Measurements from ENCODE around the gene ALCAM.

The ALCAM gene

DNA sequence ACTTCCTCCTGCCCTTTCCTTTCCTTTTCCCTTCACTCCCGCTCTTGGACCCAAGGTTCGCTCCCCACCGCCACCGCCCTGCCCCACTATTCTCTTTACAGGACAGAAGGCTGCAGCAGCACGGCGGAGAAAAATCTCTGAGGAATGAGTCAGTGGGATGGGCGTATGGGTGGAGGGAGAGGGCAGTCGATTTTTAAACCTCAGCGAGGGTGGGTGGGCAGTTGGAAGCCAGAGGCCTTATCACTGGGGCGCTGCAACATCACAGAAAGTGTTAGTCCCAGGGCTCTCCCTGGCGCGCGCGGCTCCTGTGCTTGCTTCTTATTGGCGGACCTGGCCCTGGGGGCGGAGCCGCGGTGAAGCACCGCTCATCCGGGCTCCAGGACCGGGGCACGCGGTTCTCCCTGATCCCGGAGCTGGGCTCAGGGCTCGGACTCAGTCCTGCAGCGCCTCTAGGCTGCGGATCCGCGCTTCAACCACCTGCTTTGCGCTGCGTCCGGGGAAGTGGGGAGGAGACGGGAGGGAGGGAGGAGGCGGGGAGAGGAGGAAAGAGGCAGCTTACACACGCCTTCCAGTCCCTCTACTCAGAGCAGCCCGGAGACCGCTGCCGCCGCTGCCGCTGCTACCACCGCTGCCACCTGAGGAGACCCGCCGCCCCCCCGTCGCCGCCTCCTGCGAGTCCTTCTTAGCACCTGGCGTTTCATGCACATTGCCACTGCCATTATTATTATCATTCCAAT, at the start of gene ALCAM:
Gene ALCAM (plus strand): TSS at position 584 of the 737 bp plus-strand sequence.
- DNase-seq = peak; percentile 91

DNA sequence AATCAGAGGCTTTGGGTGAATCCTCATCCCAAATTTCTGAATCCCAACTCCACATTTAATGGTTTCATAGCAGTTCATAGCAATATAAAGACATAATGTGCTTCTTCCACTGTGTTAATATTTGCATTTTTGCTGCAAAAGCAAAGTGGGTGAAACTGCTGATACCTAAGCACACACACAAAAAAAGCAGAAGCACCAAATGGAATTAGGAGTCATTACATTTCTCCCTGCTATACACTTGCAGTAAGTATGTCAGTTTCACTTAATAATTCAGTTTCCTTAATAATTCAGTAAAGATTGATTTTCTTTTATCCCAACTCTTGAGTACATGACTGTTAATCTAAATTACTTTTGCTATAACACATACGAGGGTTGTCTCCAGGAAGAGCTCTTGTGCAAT, 48.9 kb upstream of the ALCAM start:
- DNase-seq = no peak

DNA sequence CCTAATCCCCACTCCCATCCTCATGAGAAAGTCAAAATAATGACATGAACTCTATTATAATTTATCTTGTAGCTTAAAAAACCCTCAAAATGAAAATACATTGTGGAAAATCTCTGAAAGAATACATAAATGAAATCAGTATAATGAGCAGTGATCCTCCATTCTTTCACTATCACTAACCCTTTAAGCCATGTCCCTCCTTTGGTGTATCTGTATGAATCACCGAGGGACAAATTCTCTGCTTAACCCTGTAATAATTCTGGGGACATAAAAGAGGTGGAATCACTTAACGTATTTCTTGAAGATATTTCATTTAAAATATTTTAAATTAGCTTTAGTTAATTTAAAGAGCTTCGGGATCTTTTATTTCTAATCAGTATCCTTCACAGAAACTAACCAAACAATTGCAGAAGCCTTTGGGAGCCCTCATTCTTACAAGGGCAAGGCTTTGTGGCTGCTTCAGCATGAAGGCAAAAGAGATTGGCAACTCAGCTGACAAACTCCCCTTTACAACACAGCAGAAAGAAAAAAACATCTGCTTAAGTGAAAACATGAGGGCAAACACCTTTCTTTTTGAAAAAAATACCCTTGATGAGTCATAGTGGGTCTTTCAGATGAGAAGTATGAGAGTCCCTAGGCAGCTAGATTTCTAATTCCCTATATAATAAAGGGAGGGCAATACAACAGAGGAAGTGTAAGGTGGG, 44.0 kb upstream of the ALCAM start:
- no peak for DNase-seq

DNA sequence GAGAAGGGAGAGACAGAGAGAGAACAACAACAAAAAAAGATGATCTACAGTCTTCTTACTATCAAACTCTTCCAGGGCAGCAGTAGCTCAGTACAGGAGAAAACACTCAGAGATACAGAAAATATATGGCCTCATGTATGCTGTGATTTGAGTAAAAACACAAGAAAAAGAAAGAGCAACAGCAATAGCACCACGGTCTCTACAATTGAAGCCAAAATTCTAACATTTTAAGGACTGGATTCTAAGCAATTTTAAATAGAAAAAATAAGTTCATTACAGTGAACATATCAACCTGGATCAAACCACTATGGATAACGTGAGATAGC, 43.5 kb upstream of the ALCAM start:
- DNase-seq = no peak

DNA sequence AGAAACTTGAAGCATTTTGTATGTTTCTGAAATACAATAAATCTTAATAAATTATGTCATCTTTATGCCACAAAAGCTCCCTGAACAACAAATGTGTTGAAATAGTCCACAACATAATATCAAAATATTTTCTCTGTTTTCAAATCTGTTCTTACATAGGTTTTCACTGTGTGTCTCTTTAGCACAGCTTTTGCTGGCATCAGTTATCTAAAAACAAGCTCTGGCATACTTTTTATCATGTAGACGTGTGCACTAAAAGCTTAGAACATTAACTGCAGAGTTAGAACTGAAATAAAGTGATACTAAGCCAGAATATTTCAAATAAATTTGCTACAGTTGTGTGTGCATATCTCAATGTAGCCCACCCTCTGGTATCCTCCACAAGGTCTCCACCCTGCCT, 41.8 kb upstream of the ALCAM start:
- DNase-seq = no peak

DNA sequence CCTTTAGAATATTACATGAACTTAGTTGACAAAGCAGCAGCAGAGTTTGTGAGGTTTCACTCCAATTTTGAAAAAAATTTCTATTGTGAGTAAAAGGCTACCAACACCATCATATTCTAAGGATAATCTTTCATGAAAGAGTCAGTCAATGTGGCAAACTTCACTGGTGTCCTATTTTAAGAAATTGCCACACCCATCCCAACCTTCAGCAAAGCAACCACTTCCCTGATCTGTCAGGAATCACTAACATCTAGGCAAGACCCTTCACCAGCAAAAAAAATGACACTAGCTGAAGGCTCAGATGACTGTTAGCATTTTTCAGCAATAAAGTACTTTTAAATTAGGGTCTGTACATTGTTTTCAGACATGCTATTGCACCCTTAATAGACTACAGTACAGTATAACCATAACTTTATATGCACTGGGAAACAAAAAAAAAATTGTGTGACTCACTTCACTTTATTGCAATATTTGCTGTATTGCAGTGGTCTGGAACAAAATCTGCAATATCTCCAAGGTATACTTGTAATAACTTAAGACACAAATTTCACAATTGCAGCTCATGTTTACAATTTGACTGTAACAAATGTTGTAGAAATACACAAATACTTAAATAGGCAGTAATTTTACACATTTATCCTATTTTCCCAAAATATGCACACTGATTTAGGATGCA, 38.9 kb upstream of the ALCAM start:
- no peak for DNase-seq

DNA sequence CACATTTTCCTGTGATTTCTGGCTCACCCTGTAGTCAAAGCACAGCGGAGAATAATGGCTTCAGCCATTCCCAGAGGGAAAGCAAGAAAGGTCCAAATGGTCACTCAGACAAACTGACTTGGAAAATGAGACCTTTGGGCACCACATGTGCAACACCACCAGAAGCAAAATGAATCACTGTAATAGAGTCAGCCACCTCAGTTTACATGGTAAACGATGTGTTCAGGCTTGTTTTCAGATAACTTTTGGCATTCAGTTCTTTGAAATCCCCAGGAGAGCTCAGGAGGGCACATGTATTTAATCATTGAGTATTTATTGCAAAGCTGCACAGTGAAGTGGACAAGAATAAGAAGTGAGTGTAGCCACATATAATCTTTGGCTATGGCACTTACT, 38.4 kb upstream of the ALCAM start:
- DNase-seq = no peak

DNA sequence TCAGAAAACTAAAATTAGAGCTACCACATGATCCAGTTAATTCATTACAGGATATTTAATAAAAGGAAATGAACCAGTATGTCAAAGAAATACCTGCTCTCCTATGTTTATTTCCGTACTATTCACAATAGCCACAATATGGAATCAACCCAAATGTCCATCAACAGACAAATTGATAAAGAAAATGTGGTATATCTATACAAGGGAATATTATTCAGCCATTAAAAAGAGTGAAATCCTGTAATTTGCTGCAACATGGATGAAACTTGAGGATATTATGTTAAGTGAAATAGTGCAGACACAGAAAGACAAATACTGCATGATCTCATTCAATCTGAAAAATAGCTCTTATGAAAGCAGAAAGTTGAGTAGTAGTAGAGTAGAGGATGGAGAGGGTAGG, 33.7 kb upstream of the ALCAM start:
- DNase-seq = no peak

DNA sequence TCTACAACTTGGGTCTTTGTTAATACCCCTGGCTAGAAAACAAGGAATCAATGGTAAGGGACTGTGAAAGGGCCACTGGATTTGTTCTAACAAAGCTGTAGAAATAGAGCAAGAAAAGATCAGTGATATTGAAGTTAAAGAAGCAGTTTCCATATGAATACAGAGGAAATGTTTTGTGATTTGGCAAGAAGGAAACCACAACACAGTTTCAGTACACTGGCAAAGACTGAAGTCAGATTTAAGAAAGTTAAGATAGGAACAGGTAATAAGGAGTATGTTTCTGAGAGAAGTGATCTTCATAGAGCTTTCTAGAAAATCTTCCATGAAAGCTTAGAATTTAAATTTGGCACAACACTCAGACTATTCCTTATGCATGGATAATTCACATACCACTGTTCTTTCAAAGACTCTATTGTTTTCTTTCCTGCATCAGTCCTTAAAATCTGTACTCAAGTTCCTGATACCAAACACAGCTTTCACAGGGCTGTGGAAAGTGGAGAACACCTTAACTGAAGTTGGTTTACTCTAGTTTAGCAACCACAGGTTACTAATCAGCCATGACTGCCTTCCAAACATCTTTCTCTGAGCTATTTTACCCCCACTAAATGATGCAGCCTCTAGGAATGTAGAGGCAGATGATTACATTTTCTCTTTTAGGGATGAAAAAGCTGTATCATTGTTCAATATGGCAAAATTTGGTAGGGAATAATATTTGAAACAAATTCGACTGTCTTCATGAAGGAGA, 32.4 kb upstream of the ALCAM start:
- DNase-seq = no peak

DNA sequence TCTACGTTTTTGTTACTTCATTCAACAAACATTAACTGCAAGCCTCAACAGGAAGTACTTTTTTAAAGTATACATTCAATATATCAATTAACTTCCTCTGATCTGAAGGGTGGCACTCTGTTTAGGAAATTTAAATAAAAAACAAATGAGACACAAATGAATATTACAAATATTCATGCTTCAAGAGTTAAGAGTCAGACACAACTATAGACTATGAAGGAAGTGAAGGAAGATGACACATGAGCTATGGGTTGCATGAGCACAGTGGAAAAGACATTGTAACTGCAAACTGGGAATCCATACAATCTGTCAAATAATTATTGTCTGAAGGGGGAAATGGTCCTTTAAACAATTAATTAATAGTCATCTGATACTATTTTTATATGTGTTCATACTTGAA, 26.8 kb upstream of the ALCAM start:
- DNase-seq = no peak

DNA sequence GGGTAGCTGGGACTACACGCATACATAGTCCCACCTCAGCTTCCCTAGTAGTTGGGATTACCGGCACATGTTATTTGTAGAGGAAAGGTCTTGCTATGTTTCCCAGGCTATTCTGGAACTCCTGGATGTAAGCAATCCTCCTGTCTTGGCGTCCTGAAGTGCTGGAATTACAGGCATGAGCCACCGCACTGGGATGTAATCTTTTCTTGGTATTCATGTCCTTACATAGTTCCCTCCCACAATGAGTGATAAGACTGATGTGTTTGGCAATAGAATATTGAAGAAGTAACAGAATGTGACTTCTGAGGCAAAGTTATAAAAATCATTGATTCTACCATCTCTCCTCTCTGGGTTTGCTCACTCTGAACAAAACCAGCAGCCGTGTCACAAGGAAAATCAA, 22.7 kb upstream of the ALCAM start:
- DNase-seq = no peak

DNA sequence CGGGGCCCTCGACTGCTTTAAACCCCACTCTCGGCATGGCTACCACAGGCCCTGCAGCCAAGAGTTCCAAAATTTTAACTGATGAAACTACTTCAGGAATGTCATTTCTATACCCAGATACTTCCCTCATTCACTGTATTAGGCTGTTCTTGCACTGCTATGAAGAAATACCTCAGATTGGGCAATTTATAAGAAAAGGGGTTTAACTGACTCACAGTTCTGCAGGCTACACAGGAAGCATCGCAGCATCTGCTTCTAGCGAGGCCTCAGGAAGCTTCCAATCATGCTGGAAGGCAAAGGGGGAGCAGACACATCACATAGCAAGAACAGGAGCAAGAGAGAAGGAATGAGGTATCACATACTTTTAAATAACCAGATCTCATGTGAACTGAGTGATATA, 21.6 kb upstream of the ALCAM start:
- DNase-seq = no peak

DNA sequence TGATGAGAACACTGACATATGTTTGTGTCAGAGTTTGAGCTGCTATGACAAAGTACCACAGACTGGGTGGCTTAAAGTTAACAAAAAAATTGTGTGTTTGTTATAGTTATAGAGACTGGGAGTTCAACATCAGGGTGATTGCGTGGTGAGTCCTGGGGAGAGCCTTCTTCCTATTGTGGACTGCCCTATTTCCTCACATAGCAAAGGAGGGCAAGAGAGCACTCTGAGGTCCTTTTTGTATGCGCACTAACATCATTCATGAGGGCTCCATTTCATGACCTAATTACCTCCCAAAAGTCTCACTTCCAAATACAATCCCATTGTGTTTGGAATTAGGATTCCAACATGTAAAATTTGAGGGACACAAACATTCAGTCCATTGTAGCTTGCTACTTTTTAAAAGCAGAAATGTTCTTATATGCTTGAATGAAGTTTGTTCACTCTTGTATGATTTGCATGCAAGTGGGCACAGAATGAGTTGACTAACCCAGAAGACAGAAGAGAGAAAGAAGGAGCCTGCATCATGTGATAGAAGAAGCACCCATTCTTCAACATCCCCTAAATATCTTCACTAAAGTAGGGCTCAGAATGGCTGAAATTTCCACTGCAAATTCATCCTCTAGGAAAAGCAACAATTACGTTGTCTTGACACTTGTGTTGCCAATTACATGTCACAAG, 18.9 kb upstream of the ALCAM start:
- no peak for DNase-seq

DNA sequence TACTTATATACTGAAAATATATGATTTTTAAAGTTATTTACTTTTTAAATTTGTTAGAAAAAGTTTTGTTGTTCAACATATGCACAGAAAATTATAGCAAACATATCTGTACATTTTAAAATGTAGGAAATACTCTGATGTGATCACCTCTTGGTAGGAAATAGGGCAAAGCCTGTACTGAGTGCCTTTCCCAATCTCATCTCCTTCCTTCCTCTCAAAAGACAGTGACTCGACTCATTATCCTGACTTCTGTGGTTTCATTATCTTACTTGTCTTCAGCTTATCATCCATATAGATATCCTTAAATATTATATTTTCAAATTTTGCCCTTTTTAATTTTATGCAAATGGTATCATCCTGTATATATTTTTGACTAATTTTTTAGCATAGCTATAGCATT, 18.4 kb upstream of the ALCAM start:
- no peak for DNase-seq

DNA sequence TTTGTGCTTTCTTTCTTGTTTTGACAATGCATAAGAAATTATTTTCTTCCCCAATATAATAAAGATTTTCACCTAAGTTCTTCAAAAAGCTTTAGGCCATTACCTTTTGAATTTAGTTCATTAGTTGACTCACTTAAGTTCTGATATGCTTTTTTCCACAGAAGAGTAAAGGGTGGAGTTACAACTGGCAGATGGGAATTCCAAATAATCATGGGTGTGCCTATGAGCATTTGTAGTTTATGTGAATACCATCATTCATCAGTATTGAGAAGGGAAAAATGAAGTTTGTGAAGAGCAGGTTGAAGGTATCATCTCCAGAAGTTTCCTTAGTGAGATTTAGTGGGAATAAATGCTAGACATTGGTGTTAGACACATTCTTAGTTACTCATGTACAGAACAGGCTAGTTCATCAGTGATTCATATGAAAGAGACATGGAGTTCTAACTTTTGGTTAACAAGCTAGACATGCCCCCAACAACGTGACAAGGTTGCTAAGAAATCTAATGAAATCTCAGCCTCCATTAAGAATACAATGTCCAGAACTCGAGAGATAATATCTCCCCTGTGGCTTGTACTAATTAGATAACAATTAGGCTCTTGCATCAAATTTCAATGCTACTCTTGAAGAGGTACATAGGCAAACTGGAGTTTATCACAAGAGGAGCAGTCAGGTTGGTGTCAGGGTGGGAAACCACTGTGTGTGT, 16.9 kb upstream of the ALCAM start:
- no peak for DNase-seq

DNA sequence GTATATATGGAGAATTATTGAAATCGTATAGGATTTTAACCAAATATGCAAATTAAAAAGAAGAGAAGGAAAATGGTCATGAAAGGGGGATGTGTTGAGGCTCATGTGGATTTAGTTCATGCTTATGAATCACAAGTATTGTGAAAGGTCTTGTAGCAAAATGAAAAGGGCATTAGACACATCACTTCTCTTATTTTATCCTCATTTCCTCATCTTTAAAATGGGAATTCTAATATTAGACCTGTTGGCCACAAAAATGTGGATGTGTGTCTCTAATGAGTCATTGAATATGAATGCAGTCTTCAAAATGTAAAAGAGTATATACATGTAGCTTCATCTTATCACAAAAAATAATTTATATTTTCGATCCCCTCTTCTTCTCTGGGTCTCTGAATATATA, 14.9 kb upstream of the ALCAM start:
- DNase-seq = no peak

DNA sequence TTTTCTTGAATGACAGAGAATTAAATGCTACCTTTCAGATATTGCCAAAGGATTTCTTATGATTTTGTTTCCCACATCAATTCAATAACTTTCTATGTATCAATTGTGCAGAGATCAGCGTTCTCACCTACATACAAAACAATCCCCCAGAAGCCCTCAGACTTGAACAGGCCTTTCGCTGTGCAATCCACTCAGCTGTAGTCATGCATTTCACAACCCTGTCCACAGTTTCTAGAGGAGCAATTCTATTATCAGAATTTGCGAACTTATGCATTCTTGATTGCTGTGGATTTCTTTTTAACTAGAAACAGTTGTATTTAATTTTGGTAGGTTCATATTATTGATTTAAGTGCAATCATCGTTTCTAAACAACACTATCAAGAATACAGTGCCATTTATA, 13.7 kb upstream of the ALCAM start:
- DNase-seq = no peak

DNA sequence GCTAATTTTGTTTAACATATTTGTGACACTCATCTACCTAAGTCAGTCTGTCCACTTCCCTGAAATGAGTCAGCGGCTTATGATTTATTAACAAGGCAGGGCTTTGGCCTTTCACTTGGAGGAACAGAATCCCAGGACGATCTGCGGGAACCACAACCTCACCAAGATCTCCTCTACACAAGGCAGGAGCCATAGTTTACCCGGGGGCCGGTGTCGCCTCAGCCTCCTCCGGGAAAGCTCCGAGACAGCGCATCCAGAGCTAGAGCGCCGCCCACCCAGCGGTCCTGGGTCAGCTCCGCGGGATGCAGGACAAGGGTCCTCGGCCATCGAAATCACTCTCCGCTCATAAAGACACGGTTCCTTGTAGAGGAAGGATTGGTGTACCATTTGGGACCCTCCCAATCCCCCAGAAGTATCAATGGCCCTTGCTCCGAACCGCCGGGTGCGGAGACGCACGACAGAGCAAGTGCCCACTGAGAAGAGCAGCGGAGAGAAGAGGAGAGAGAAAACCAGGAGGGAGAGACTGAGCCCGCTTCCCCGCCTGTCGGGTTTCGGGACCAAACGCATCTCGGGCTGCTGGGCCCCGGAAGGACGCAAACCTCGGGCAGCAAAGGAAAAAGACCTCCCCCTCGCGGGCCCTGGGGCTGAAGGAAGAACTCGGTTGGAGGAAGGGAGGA, 13.1 kb upstream of the ALCAM start:
- DNase-seq = no peak

DNA sequence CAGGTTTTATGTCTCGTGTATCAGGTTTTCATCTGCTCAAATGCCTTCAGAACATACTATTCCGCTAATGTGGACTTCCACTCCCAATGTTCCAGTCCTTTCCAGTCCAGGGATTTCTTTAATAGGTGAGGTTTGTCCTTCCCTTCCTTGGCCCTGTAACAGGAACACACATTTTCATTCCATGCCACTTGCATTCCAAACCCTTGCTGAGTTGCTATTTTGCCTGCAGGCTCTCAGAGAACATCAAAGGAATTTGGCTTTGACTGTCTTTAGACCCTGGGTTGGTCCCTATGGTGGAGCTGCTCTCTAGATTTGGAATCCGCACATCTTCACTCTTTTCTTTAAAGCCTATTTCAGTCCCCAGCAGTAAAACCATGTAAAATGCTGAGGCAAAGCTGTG, 12.3 kb upstream of the ALCAM start:
- no peak for DNase-seq

DNA sequence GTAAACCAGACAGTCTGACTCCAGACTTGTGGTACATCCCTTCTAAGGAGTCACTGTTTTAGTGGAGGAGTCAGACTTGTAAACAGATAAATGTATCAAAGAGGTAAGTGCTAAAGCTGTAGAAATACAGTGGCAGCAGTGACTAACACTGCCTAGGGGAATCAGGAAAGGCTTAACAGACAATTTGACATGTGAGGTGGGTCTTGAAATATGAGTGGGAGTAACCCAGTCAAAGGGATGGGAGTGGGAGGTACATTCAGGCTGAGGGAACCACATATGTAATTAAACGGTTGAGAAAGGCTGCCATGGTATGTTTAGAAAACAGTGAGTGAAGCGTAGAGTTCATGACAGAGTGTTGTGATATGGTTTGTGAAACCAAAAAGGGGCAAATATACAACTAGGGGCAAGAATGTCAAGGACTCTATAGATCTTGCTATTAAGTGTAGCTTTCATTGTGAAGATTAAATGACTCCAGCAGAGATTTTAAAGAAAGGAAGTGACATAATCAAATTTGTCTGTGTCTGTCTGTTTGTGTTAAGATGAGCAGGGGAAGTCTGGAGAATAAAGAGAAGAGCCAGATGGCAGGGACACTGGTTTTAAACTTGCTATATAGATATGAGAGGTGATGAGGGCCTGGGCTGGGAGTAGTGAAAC, 11.2 kb upstream of the ALCAM start:
- no peak for DNase-seq

DNA sequence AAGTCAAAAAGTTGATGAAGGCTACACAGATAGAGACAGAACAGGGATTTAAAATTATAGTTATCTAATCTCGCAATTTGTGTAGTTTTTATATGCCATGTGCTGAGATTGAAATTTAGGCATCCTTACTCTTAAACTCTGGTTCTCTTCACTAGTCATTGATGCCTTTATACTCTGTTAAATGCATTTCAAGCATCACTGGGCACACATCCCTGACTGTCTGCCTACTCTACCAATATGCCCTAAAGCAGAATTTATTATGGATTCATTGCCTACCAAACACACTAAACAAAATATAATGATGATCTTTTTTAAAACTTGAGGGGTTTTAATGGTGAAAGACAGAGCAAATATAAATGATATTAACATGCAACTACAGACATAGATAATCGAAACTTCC, 10.3 kb upstream of the ALCAM start:
- DNase-seq = no peak
